WTC11 (cell line): ENCODE data around the gene IL9R.

Source experiments
- AFF4 ChIP-seq: sonication (generic); formaldehyde crosslinking; IDR thresholded peaks from 2 replicates; pipeline ENCODE4 v1.8.1; 2023; ENCODE audit warnings: mild to moderate bottlenecking, missing genetic modification reagents, borderline replicate concordance
- FOXP4 ChIP-seq: sonication (generic); formaldehyde crosslinking; IDR thresholded peaks from 2 replicates; pipeline ENCODE4 v1.8.0; 2022; ENCODE audit warnings: mild to moderate bottlenecking, missing genetic modification reagents
- USF1 ChIP-seq: sonication (generic); formaldehyde crosslinking; IDR thresholded peaks from 2 replicates; pipeline ENCODE4 v1.8.0; 2022; ENCODE audit warnings: mild to moderate bottlenecking, missing genetic modification reagents
- ZNF232 ChIP-seq: sonication (generic); formaldehyde crosslinking; IDR thresholded peaks from 2 replicates; pipeline ENCODE4 v1.8.0; 2022; ENCODE audit warnings: mild to moderate bottlenecking, missing genetic modification reagents
- TF ChIP-seq, protein P1 (sequence below): sonication (generic); formaldehyde crosslinking; IDR thresholded peaks from 2 replicates; pipeline ENCODE4 v1.8.0; 2023; ENCODE audit warnings: missing genetic modification reagents

DNA sequence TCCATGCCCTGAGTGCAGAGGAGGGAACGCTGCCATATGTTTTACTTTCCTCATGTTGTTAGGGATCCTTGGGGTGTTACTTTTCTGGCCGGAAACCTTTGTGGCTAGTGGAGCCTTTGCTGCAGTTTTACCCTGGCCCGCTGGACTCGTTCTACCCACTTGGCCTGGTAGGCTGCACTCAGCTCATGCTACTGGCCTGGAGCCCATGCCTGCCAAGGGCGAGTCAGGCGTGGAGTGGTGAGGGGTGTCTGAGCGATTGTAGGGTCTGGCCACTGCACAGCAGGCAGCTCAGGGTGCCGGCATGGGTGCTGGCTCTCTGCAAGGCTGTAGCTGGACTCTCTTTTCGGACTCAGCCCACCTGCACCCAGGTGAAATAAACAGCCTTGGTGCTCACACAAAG lies 41.4 kb upstream of the IL9R start:
- TF ChIP-seq AFF4: no peak
- no peak for TF ChIP-seq USF1
- TF ChIP-seq ZNF232 (CRISPR knock-in tag): no peak
- no peak for TF ChIP-seq FOXP4 (CRISPR knock-in tag)
- TF ChIP-seq, protein P1, sequence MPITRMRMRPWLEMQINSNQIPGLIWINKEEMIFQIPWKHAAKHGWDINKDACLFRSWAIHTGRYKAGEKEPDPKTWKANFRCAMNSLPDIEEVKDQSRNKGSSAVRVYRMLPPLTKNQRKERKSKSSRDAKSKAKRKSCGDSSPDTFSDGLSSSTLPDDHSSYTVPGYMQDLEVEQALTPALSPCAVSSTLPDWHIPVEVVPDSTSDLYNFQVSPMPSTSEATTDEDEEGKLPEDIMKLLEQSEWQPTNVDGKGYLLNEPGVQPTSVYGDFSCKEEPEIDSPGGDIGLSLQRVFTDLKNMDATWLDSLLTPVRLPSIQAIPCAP (CRISPR knock-in tag): no peak
